ENCODE measurements around the gene CSNK1E. TPM values are rescaled to one million over a fixed set of nuclear protein-coding genes. Genes with fewer than 3 reads are reported as not detected.

CSNK1E gene
- total and polyA plus RNA-seq, 2 experiments from 2014 or later: 85.8 to 123 TPM

GRCh38 chr22:38247713-38248112, 69.5 kb downstream of the CSNK1E start:
- Histone ChIP-seq H3K36me3 (replicated peaks; ENCODE audit: insufficient read depth, low read depth) (no peaks in the 10 kb centered on the region), H3K4me2 (no peak overlapping the region), H3K79me2 (peaks cover 48% of the 10 kb centered on the region), H3K9me2 (replicated peaks; ENCODE audit: insufficient read depth) (no peaks in the 10 kb centered on the region), H3K27me3 (no peaks in the 10 kb centered on the region), H3K27ac (no peak overlapping the region), H3K4me3 (no peak overlapping the region), H3K9me3 (ENCODE audit: low read depth) (no peaks in the 10 kb centered on the region), H4K20me1 (ENCODE audit: insufficient read depth, poor library complexity, severe bottlenecking) (peaks cover 17% of the 10 kb centered on the region), H3K4me1 (ENCODE audit: insufficient read depth) (peaks cover 8% of the 10 kb centered on the region), H2AFZ (no peak overlapping the region)
- WGBS (ENCODE audit: low lambda C conversion rate, missing lambda C conversion rate): 95% methylated on average over 12 of the region's 12 CpGs
- TF ChIP-seq CTCF (IDR thresholded peaks at IDR 0.05; ENCODE audit: poor library complexity) (no peak), EZH2 (IDR thresholded peaks at IDR 0.05; ENCODE audit: borderline replicate concordance) (no peak), EZH2phosphoT487 (IDR thresholded peaks at IDR 0.05; ENCODE audit: low read depth, severe bottlenecking, unreplicated experiment) (no peak)
- no peak for DNase-seq (ENCODE audit: low spot score)

- H3K27ac ChIP-seq: no peak overlapping the region
Observed at GRCh38 chr22:38246692-38247091, 70.5 kb downstream of the CSNK1E start.

GRCh38 chr22:38246046-38246658, 71.1 kb downstream of the CSNK1E start:
- H3K36me3 ChIP-seq (replicated peaks; ENCODE audit: insufficient read depth, low read depth): no peaks in the 10 kb centered on the region
- H3K27ac ChIP-seq: no peak overlapping the region
- H4K20me1 ChIP-seq (ENCODE audit: insufficient read depth, poor library complexity, severe bottlenecking): peaks cover 4% of the 10 kb centered on the region
- H3K9me3 ChIP-seq (ENCODE audit: low read depth): no peaks in the 10 kb centered on the region
- no peak for TF ChIP-seq CTCF (IDR thresholded peaks at IDR 0.05; ENCODE audit: poor library complexity)
- TF ChIP-seq EZH2 (IDR thresholded peaks at IDR 0.05; ENCODE audit: borderline replicate concordance): no peak
- no peak for TF ChIP-seq EZH2phosphoT487 (IDR thresholded peaks at IDR 0.05; ENCODE audit: low read depth, severe bottlenecking, unreplicated experiment)
- no peak overlapping the region for H3K4me2 ChIP-seq
- H3K79me2 ChIP-seq: peaks cover 35% of the 10 kb centered on the region
- WGBS (ENCODE audit: low lambda C conversion rate, missing lambda C conversion rate): 94% methylated on average over 19 of the region's 19 CpGs
- peaks cover 12% of the 10 kb centered on the region for H3K4me1 ChIP-seq (ENCODE audit: insufficient read depth)
- no peaks in the 10 kb centered on the region for H3K9me2 ChIP-seq (replicated peaks; ENCODE audit: insufficient read depth)
- no peak overlapping the region for H2AFZ ChIP-seq
- no peaks in the 10 kb centered on the region for H3K27me3 ChIP-seq
- H3K4me3 ChIP-seq: no peak overlapping the region
- DNase-seq (ENCODE audit: low spot score): no peak

More at GRCh38 chr22:38246692-38247091, 70.5 kb downstream of the CSNK1E start:
- Histone ChIP-seq H3K4me3 (no peak overlapping the region), H4K20me1 (ENCODE audit: insufficient read depth, poor library complexity, severe bottlenecking) (peaks cover 8% of the 10 kb centered on the region), H3K9me2 (replicated peaks; ENCODE audit: insufficient read depth) (no peaks in the 10 kb centered on the region), H3K79me2 (peaks cover 40% of the 10 kb centered on the region), H3K27me3 (no peaks in the 10 kb centered on the region), H3K4me2 (no peak overlapping the region), H3K9me3 (ENCODE audit: low read depth) (no peaks in the 10 kb centered on the region), H3K36me3 (replicated peaks; ENCODE audit: insufficient read depth, low read depth) (no peaks in the 10 kb centered on the region), H2AFZ (no peak overlapping the region), H3K4me1 (ENCODE audit: insufficient read depth) (peaks cover 12% of the 10 kb centered on the region)
- no peak for TF ChIP-seq EZH2 (IDR thresholded peaks at IDR 0.05; ENCODE audit: borderline replicate concordance)
- TF ChIP-seq CTCF (IDR thresholded peaks at IDR 0.05; ENCODE audit: poor library complexity): no peak
- no peak for TF ChIP-seq EZH2phosphoT487 (IDR thresholded peaks at IDR 0.05; ENCODE audit: low read depth, severe bottlenecking, unreplicated experiment)
- no peak for DNase-seq (ENCODE audit: low spot score)
- 94% methylated on average over 5 of the region's 5 CpGs for WGBS (ENCODE audit: low lambda C conversion rate, missing lambda C conversion rate)
